Measurements from ENCODE around the gene ANKFN1.

The ANKFN1 gene

GRCh38 chr17:56110463-56111135, 42.7 kb upstream of the ANKFN1 start:
- Histone ChIP-seq H3K4me1 (ENCODE audit: low read length) (no peaks in the 10 kb centered on the region), H3K36me3 (replicated peaks; ENCODE audit: insufficient read depth, low read length) (no peaks in the 10 kb centered on the region), H3K27ac (ENCODE audit: low read length) (no peak overlapping the region), H4K20me1 (ENCODE audit: insufficient read depth, low read length) (no peaks in the 10 kb centered on the region), H3K4me3 (ENCODE audit: low read length) (no peak overlapping the region), H3K79me2 (ENCODE audit: low read length) (no peaks in the 10 kb centered on the region), H3K9me2 (replicated peaks; ENCODE audit: insufficient read depth, low read length) (no peaks in the 10 kb centered on the region), H2AFZ (ENCODE audit: low read length) (no peak overlapping the region), H3F3A (ENCODE audit: insufficient read depth, low read length) (no peaks in the 10 kb centered on the region), H3K9ac (ENCODE audit: low read length) (no peak overlapping the region), H3K4me2 (ENCODE audit: low read depth, low read length) (no peak overlapping the region), H3K27me3 (replicated peaks; ENCODE audit: insufficient read depth, low read length) (no peaks in the 10 kb centered on the region), H3K9me3 (replicated peaks; ENCODE audit: insufficient read depth, low read length) (no peaks in the 10 kb centered on the region)
- DNase-seq: no peak
- TF ChIP-seq EZH2phosphoT487 (IDR thresholded peaks at IDR 0.05; ENCODE audit: low read length) (no peak), EZH2 (optimal IDR thresholded peaks at IDR 0.05; ENCODE audit: low read depth, low read length) (no peak), CTCF (IDR thresholded peaks at IDR 0.05; ENCODE audit: low read length) (no peak)

GRCh38 chr17:56111706-56112485, 41.4 kb upstream of the ANKFN1 start:
- Histone ChIP-seq H3K4me2 (ENCODE audit: low read depth, low read length) (no peak overlapping the region), H3K27me3 (replicated peaks; ENCODE audit: insufficient read depth, low read length) (no peaks in the 10 kb centered on the region), H3K79me2 (ENCODE audit: low read length) (no peaks in the 10 kb centered on the region), H3K9ac (ENCODE audit: low read length) (no peak overlapping the region), H3K4me1 (ENCODE audit: low read length) (no peaks in the 10 kb centered on the region), H3K36me3 (replicated peaks; ENCODE audit: insufficient read depth, low read length) (no peaks in the 10 kb centered on the region), H3K9me3 (replicated peaks; ENCODE audit: insufficient read depth, low read length) (no peaks in the 10 kb centered on the region), H3F3A (ENCODE audit: insufficient read depth, low read length) (no peaks in the 10 kb centered on the region), H2AFZ (ENCODE audit: low read length) (no peak overlapping the region), H3K9me2 (replicated peaks; ENCODE audit: insufficient read depth, low read length) (no peaks in the 10 kb centered on the region), H4K20me1 (ENCODE audit: insufficient read depth, low read length) (no peaks in the 10 kb centered on the region), H3K27ac (ENCODE audit: low read length) (no peak overlapping the region), H3K4me3 (ENCODE audit: low read length) (no peak overlapping the region)
- no peak for DNase-seq
- TF ChIP-seq CTCF (IDR thresholded peaks at IDR 0.05; ENCODE audit: low read length) (no peak), EZH2phosphoT487 (IDR thresholded peaks at IDR 0.05; ENCODE audit: low read length) (no peak), EZH2 (optimal IDR thresholded peaks at IDR 0.05; ENCODE audit: low read depth, low read length) (no peak)

- no peaks in the 10 kb centered on the region for H3F3A ChIP-seq (ENCODE audit: insufficient read depth, low read length)
- H3K4me2 ChIP-seq (ENCODE audit: low read depth, low read length): no peak overlapping the region
- no peaks in the 10 kb centered on the region for H3K4me1 ChIP-seq (ENCODE audit: low read length)
- H3K79me2 ChIP-seq (ENCODE audit: low read length): no peaks in the 10 kb centered on the region
- H3K9me2 ChIP-seq (replicated peaks; ENCODE audit: insufficient read depth, low read length): no peaks in the 10 kb centered on the region
- no peak overlapping the region for H2AFZ ChIP-seq (ENCODE audit: low read length)
- H4K20me1 ChIP-seq (ENCODE audit: insufficient read depth, low read length): no peaks in the 10 kb centered on the region
- H3K27ac ChIP-seq (ENCODE audit: low read length): no peak overlapping the region
- no peak overlapping the region for H3K4me3 ChIP-seq (ENCODE audit: low read length)
- no peak overlapping the region for H3K9ac ChIP-seq (ENCODE audit: low read length)
- TF ChIP-seq EZH2 (optimal IDR thresholded peaks at IDR 0.05; ENCODE audit: low read depth, low read length) (no peak), EZH2phosphoT487 (IDR thresholded peaks at IDR 0.05; ENCODE audit: low read length) (no peak), CTCF (IDR thresholded peaks at IDR 0.05; ENCODE audit: low read length) (no peak)
- H3K36me3 ChIP-seq (replicated peaks; ENCODE audit: insufficient read depth, low read length): no peaks in the 10 kb centered on the region
- no peaks in the 10 kb centered on the region for H3K27me3 ChIP-seq (replicated peaks; ENCODE audit: insufficient read depth, low read length)
- no peak for DNase-seq
- no peaks in the 10 kb centered on the region for H3K9me3 ChIP-seq (replicated peaks; ENCODE audit: insufficient read depth, low read length)
Observed at GRCh38 chr17:56113486-56113885, 39.8 kb upstream of the ANKFN1 start.

All from MM.1S (cell line).